ENCODE results near the gene MAP1S.

MAP1S gene

DNA sequence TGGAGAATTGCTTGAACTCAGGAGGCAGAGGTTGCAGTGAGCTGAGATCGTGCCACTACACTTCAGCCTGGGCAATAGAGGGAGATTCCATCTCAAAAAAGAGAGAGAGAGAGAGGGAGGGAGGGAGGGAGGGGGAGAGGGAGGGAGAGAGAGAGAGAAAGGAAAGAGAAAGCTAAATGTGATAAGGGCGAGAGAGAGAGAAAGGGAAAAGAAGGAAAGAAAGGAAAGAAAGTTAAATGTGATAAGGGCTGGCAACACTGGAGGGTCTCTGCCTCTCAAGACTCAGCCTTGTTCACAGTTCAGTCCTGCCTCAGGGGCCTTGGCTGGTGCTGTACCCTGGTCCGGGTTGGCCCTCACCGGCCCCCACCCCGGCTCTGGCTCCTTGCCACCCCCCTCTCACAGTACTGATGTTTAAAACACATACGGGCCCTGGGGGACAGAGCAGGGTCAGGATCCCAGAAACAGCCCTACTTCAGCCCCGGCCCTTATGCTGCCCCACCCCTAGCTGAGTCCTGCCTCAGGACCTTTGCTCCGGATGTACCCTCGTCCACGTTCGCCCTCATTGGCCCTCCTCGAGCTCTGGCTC, 3.5 kb downstream of the MAP1S start:
- ChIA-PET CTCF (no interaction called here), POLR2A (no interaction called here)
- DNase-seq (ENCODE audit: extremely low spot score), result no peak
- no peak for TF ChIP-seq ELF4 (IDR thresholded peaks at IDR 0.05)
- TF ChIP-seq ZNF384 (IDR thresholded peaks at IDR 0.05), result no peak
- TF ChIP-seq HDGF (IDR thresholded peaks at IDR 0.05; ENCODE audit: borderline replicate concordance), result no peak
- TF ChIP-seq SUZ12 (IDR thresholded peaks at IDR 0.05), result no peak
- no peak for TF ChIP-seq CTBP1 (IDR thresholded peaks at IDR 0.05; ENCODE audit: borderline replicate concordance)
- no peak for TF ChIP-seq LEF1 (IDR thresholded peaks at IDR 0.05; ENCODE audit: borderline replicate concordance)
- no peak for TF ChIP-seq ARNT (IDR thresholded peaks at IDR 0.05)
- TF ChIP-seq FOXA1 (IDR thresholded peaks at IDR 0.05), result no peak
- TF ChIP-seq FOXK2 (IDR thresholded peaks at IDR 0.05), result no peak
- no peak for TF ChIP-seq NFRKB (IDR thresholded peaks at IDR 0.05)
- TF ChIP-seq TARDBP (IDR thresholded peaks at IDR 0.05), result no peak
- TF ChIP-seq, protein P1, sequence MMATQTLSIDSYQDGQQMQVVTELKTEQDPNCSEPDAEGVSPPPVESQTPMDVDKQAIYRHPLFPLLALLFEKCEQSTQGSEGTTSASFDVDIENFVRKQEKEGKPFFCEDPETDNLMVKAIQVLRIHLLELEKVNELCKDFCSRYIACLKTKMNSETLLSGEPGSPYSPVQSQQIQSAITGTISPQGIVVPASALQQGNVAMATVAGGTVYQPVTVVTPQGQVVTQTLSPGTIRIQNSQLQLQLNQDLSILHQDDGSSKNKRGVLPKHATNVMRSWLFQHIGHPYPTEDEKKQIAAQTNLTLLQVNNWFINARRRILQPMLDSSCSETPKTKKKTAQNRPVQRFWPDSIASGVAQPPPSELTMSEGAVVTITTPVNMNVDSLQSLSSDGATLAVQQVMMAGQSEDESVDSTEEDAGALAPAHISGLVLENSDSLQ (IDR thresholded peaks at IDR 0.05), result no peak
- TF ChIP-seq SP1 (IDR thresholded peaks at IDR 0.05), result no peak
- no peak for TF ChIP-seq BHLHE40 (IDR thresholded peaks at IDR 0.05; ENCODE audit: borderline replicate concordance)
- TF ChIP-seq L3MBTL2 (conservative IDR thresholded peaks at IDR 0.05), result no peak

- DNase-seq (ENCODE audit: extremely low spot score), result no peak
- TF ChIP-seq, protein P1 (IDR thresholded peaks at IDR 0.05), result no peak
- no peak for TF ChIP-seq FOXA1 (IDR thresholded peaks at IDR 0.05)
- ChIA-PET POLR2A (no interaction called here), CTCF (interaction anchor here (0.5 to 1.5 kb wide), 3 partner anchors 20 to 118 kb away, joined by 3 to 4 read pairs (median 3); no protein-coding TSS in a partner anchor)
Observed at GRCh38 chr19:17724655-17725054, 5.4 kb downstream of the MAP1S start.

- ChIA-PET POLR2A (no interaction called here), CTCF (interaction anchor here (1.4 to 1.5 kb wide), 2 partner anchors 21 to 49 kb away, joined by 3 to 4 read pairs; no protein-coding TSS in a partner anchor)
- no peak for TF ChIP-seq BHLHE40 (IDR thresholded peaks at IDR 0.05; ENCODE audit: borderline replicate concordance)
- no peak for TF ChIP-seq FOXM1 (IDR thresholded peaks at IDR 0.05; ENCODE audit: borderline replicate concordance)
- no peak for TF ChIP-seq FOXA1 (IDR thresholded peaks at IDR 0.05)
- TF ChIP-seq LEF1 (IDR thresholded peaks at IDR 0.05; ENCODE audit: borderline replicate concordance), result no peak
- TF ChIP-seq L3MBTL2 (conservative IDR thresholded peaks at IDR 0.05), result no peak
- TF ChIP-seq TARDBP (IDR thresholded peaks at IDR 0.05), result no peak
- no peak for TF ChIP-seq SUZ12 (IDR thresholded peaks at IDR 0.05)
- no peak for TF ChIP-seq SP1 (IDR thresholded peaks at IDR 0.05)
- TF ChIP-seq NFRKB (IDR thresholded peaks at IDR 0.05), result no peak
- no peak for TF ChIP-seq CTBP1 (IDR thresholded peaks at IDR 0.05; ENCODE audit: borderline replicate concordance)
- no peak for TF ChIP-seq ELF4 (IDR thresholded peaks at IDR 0.05)
- TF ChIP-seq ZNF384 (IDR thresholded peaks at IDR 0.05), result no peak
- DNase-seq (ENCODE audit: extremely low spot score), result no peak
Observed at GRCh38 chr19:17725422-17726078, 6.3 kb downstream of the MAP1S start.

DNA sequence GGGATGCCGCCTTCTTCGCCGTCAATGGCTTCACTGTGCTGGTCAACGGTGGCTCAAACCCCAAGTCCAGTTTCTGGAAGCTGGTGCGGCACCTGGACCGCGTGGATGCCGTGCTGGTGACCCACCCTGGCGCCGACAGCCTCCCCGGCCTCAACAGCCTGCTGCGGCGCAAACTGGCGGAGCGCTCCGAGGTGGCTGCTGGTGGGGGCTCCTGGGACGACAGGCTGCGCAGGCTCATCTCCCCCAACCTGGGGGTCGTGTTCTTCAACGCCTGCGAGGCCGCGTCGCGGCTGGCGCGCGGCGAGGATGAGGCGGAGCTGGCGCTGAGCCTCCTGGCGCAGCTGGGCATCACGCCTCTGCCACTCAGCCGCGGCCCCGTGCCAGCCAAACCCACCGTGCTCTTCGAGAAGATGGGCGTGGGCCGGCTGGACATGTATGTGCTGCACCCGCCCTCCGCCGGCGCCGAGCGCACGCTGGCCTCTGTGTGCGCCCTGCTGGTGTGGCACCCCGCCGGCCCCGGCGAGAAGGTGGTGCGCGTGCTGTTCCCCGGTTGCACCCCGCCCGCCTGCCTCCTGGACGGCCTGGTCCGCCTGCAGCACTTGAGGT, 7.0 kb downstream of the MAP1S start:
- POLR2A ChIA-PET, result no interaction called here
- CTCF ChIA-PET, result interaction anchor here (1.4 kb wide), 1 partner anchor 49 kb away, joined by 3 read pairs; no protein-coding TSS in a partner anchor
- TF ChIP-seq SP1 (IDR thresholded peaks at IDR 0.05) (no peak), SUZ12 (IDR thresholded peaks at IDR 0.05) (no peak), BHLHE40 (IDR thresholded peaks at IDR 0.05; ENCODE audit: borderline replicate concordance) (no peak), ELF4 (IDR thresholded peaks at IDR 0.05) (no peak)
- DNase-seq (ENCODE audit: extremely low spot score), result no peak

DNA sequence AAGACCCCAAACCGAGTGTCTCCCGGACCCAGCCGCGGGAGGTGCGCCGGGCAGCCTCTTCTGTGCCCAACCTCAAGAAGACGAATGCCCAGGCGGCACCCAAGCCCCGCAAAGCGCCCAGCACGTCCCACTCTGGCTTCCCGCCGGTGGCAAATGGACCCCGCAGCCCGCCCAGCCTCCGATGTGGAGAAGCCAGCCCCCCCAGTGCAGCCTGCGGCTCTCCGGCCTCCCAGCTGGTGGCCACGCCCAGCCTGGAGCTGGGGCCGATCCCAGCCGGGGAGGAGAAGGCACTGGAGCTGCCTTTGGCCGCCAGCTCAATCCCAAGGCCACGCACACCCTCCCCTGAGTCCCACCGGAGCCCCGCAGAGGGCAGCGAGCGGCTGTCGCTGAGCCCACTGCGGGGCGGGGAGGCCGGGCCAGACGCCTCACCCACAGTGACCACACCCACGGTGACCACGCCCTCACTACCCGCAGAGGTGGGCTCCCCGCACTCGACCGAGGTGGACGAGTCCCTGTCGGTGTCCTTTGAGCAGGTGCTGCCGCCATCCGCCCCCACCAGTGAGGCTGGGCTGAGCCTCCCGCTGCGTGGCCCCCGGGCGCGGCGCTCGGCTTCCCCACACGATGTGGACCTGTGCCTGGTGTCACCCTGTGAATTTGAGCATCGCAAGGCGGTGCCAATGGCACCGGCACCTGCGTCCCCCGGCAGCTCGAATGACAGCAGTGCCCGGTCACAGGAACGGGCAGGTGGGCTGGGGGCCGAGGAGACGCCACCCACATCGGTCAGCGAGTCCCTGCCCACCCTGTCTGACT, 7.9 kb downstream of the MAP1S start:
- ChIA-PET POLR2A (no interaction called here), CTCF (no interaction called here)
- DNase-seq (ENCODE audit: extremely low spot score), result no peak
- TF ChIP-seq ELF4 (IDR thresholded peaks at IDR 0.05) (no peak), HDGF (IDR thresholded peaks at IDR 0.05; ENCODE audit: borderline replicate concordance) (no peak), L3MBTL2 (conservative IDR thresholded peaks at IDR 0.05) (no peak), TARDBP (IDR thresholded peaks at IDR 0.05) (no peak), ZNF384 (IDR thresholded peaks at IDR 0.05) (no peak), SP1 (IDR thresholded peaks at IDR 0.05) (no peak)
- TF ChIP-seq, protein P1 (IDR thresholded peaks at IDR 0.05), result no peak

GRCh38 chr19:17727843-17728242, 8.6 kb downstream of the MAP1S start:
- ChIA-PET POLR2A (no interaction called here), CTCF (no interaction called here)
- TF ChIP-seq ZNF384 (IDR thresholded peaks at IDR 0.05) (no peak), HDGF (IDR thresholded peaks at IDR 0.05; ENCODE audit: borderline replicate concordance) (no peak)
- TF ChIP-seq, protein P1 (IDR thresholded peaks at IDR 0.05), result no peak
- DNase-seq (ENCODE audit: extremely low spot score), result no peak

Measured in HEK293T (cell line).